ENCODE data around the gene TBCB.

TBCB gene

GRCh38 chr19:36151144-36152018 lies 36.1 kb downstream of the TBCB start:
- no peak for TF ChIP-seq CTCF (IDR thresholded peaks at IDR 0.05; ENCODE audit: borderline replicate concordance, control extremely low read depth, extremely low read depth, insufficient read depth, missing control alignments)
- in situ Hi-C loops (cut with MboI; ENCODE audit: low sequenced_read_pairs, unreplicated experiment) = no loop called here
- peak; percentile 40 for DNase-seq (ENCODE audit: low spot score)

DNA sequence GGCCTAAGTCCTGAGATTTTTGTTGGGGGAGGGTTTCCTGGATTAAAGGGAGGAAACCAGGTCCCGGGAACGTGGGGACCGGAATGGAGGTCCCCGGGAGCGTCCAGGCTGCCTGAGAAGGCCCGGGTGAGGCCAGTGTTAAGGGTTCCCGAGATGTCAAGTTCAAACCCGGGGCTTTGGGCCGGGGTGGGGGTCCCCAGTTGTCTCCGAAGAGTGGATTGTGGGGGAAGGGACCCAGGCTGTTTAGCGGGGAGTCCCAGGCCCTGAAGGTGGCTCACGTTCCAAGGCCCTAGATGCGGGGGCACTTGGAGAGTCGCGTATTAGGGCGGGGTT lies 36.7 kb downstream of the TBCB start:
- in situ Hi-C loops (cut with MboI; ENCODE audit: low sequenced_read_pairs, unreplicated experiment) = no loop called here
- no peak for TF ChIP-seq CTCF (IDR thresholded peaks at IDR 0.05; ENCODE audit: borderline replicate concordance, control extremely low read depth, extremely low read depth, insufficient read depth, missing control alignments)
- DNase-seq (ENCODE audit: low spot score) = no peak

GRCh38 chr19:36152352-36153091 lies 37.3 kb downstream of the TBCB start, which contains the start of gene COX7A1:
Gene COX7A1 (minus strand): TSS chr19:36152447. CDS start chr19:36152407, 40 bp downstream.
- no peak for TF ChIP-seq CTCF (IDR thresholded peaks at IDR 0.05; ENCODE audit: borderline replicate concordance, control extremely low read depth, extremely low read depth, insufficient read depth, missing control alignments)
- DNase-seq (ENCODE audit: low spot score) = no peak
- in situ Hi-C loops (cut with MboI; ENCODE audit: low sequenced_read_pairs, unreplicated experiment) = no loop called here

DNA sequence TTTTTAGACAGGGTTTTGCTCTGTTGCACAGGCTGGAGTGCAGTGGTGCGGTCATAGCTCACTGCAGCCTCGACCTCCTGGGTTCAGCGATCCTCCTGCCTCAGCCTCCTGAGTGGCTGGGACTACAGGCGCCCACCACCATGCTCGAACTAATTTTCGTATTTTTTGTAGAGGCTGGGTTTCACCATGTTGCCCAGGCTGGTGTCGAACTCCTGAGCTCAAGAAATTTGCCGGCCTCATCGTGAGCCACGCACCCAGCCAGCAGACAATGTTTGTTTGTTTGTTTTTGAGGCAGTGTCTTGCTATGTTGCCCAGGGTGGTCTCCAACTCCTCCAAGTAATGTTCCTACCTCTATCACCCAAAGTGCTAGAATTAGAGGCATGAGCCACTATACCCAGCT lies 37.9 kb downstream of the TBCB start:
- in situ Hi-C loops (cut with MboI; ENCODE audit: low sequenced_read_pairs, unreplicated experiment) = no loop called here
- DNase-seq (ENCODE audit: low spot score) = no peak
- TF ChIP-seq CTCF (IDR thresholded peaks at IDR 0.05; ENCODE audit: borderline replicate concordance, control extremely low read depth, extremely low read depth, insufficient read depth, missing control alignments) = no peak

DNA sequence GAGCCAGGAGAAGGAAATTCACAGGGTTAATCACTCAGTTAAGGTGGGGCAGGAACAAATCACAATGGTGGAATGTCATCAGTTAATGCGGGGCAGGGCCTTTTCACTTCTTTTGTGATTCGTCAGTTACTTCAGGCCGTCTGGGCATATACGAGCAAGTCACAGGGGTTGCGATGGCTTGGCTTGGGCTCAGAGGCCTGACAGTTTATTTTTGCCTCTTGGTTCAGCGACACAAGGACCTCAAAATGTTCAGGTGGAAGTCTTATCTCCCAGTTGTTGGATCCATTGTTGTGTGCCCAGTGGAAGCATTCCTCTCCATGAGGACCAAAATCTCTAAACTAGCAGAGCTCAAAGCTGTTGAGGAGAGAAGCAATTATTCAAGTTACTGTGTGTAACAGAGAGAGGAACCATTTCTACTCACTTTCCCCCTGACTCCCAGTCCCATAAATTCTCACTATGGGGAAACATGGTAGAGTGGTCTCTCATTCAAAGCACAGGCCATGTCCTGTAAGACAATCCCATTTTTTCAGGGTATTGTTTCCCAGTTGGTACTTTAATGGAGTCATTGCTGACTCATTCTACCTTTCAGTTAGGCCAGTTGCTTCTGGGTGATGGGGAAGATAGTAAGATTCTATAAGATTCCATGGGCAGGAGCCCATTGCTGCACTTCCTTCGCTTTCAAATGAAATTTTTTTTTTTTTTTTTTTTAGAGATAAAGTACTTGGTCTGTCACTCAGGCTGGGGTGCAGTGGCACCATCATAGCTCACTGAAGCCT lies 45.7 kb downstream of the TBCB start:
- in situ Hi-C loops (cut with MboI; ENCODE audit: low sequenced_read_pairs, unreplicated experiment) = no loop called here
- no peak for DNase-seq (ENCODE audit: low spot score)

More for the DNA sequence above, 45.7 kb downstream of the TBCB start:
- no peak for TF ChIP-seq CTCF (IDR thresholded peaks at IDR 0.05; ENCODE audit: borderline replicate concordance, control extremely low read depth, extremely low read depth, insufficient read depth, missing control alignments)
